Measurements from ENCODE around the gene MYADML2.

The MYADML2 gene

DNA sequence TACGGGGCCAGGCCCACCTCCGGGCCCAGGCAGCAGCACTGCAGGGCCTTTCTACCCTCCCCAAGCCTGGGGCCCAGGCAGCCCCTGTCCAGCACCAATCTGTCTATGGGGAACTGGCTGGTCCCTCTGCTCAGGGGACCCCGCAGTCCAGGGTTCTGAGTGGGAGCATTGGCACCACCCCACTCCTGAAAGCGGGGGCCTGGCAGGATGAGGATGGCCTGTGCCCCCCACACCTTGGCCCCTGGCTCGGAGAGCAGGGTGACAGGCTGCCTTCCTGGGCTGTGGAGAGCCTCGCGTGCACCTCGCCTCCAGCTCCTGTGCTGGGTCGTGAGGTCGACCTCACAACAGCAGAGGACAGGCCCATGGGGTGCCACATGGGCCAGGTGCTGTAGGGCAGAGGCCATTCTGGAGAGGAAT lies 43.6 kb downstream of the MYADML2 start:
- Histone ChIP-seq H4K20me1 (ENCODE audit: low read depth, low read length) (no peaks in the 10 kb centered on the region), H3K27me3 (ENCODE audit: low read length) (no peaks in the 10 kb centered on the region), H3F3A (ENCODE audit: insufficient read depth) (no peaks in the 10 kb centered on the region), H3K79me2 (ENCODE audit: insufficient read depth, low read length) (no peaks in the 10 kb centered on the region), H3K36me3 (ENCODE audit: low read length) (no peaks in the 10 kb centered on the region), H3K9me2 (replicated peaks; ENCODE audit: insufficient read depth, low read length) (no peaks in the 10 kb centered on the region), H3K27ac (ENCODE audit: low read depth, low read length) (no peak overlapping the region), H3K9ac (ENCODE audit: low read length) (no peak overlapping the region), H3K4me3 (ENCODE audit: insufficient read depth, low read length, poor library complexity, severe bottlenecking) (no peak overlapping the region), H2AFZ (ENCODE audit: low read depth, low read length, severe bottlenecking) (no peak overlapping the region), H3K9me3 (ENCODE audit: insufficient read depth, low read length) (no peaks in the 10 kb centered on the region), H3K4me2 (ENCODE audit: low read depth, low read length, poor library complexity, severe bottlenecking) (no peak overlapping the region)
- TF ChIP-seq CTCF (IDR thresholded peaks at IDR 0.05; ENCODE audit: insufficient read depth, low read length, poor library complexity, severe bottlenecking) (no peak), EZH2phosphoT487 (conservative IDR thresholded peaks at IDR 0.05; ENCODE audit: low read length) (no peak)

DNA sequence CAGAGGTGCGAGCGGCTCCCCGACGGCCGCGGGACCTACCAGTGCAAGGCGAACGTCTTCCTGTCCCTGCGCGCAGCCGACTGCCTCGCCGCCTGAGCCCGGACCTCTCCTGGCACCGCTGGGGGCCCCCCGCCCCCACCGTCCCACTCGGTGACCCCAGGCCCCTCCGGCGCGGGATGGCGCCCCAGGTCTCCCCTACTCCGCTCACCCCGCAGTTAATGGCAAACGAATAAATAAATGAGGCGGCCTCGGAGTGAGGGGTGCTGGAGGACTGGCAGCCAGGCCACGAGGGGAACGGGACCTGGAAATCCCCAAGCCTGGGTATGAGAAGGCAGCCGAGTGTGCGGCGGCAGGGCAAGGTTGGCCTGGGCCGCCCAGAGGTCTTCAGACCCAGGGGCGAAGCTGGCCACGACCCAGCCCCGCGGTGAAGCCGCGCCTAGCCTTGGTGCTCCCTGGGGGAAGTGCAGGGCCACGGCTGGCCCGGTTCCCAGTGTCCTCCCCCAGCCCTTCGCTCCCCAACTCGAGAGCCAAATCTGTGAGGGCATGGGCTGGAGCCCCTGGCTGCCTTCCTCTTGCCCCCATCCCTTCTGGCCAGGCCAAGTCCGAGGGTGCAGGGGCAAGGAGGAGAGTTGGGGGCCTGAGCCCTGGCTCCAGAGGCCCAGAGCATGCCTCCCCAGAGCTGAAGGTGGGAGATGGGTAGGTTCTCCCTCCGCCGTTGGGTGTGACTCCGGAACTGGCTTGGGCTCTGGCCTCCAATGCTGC lies 44.2 kb downstream of the MYADML2 start:
- no peaks in the 10 kb centered on the region for H3K9me3 ChIP-seq (ENCODE audit: insufficient read depth, low read length)
- H3K27ac ChIP-seq (ENCODE audit: low read depth, low read length) = no peak overlapping the region
- no peaks in the 10 kb centered on the region for H3K27me3 ChIP-seq (ENCODE audit: low read length)
- peak overlapping the region; percentile 4 for H3K4me3 ChIP-seq (ENCODE audit: insufficient read depth, low read length, poor library complexity, severe bottlenecking)
- peak overlapping the region; percentile 7; the same call in 1 of the 2 replicates for H3K9ac ChIP-seq (ENCODE audit: low read length)
- no peaks in the 10 kb centered on the region for H3K36me3 ChIP-seq (ENCODE audit: low read length)
- no peaks in the 10 kb centered on the region for H3F3A ChIP-seq (ENCODE audit: insufficient read depth)
- no peaks in the 10 kb centered on the region for H3K79me2 ChIP-seq (ENCODE audit: insufficient read depth, low read length)
- H2AFZ ChIP-seq (ENCODE audit: low read depth, low read length, severe bottlenecking) = no peak overlapping the region
- H3K4me2 ChIP-seq (ENCODE audit: low read depth, low read length, poor library complexity, severe bottlenecking) = peak overlapping the region; percentile 41
- TF ChIP-seq EZH2phosphoT487 (conservative IDR thresholded peaks at IDR 0.05; ENCODE audit: low read length) (no peak), CTCF (IDR thresholded peaks at IDR 0.05; ENCODE audit: insufficient read depth, low read length, poor library complexity, severe bottlenecking) (no peak)
- H3K9me2 ChIP-seq (replicated peaks; ENCODE audit: insufficient read depth, low read length) = no peaks in the 10 kb centered on the region
- H4K20me1 ChIP-seq (ENCODE audit: low read depth, low read length) = no peaks in the 10 kb centered on the region

GRCh38 chr17:81902023-81902652 lies 44.9 kb downstream of the MYADML2 start, which contains the start of gene NPB:
NPB (plus strand) TSS chr17:81902238; CDS start chr17:81902278, 40 bp downstream.
- no peaks in the 10 kb centered on the region for H3F3A ChIP-seq (ENCODE audit: insufficient read depth)
- no peaks in the 10 kb centered on the region for H3K9me3 ChIP-seq (ENCODE audit: insufficient read depth, low read length)
- TF ChIP-seq EZH2phosphoT487 (conservative IDR thresholded peaks at IDR 0.05; ENCODE audit: low read length) (no peak), CTCF (IDR thresholded peaks at IDR 0.05; ENCODE audit: insufficient read depth, low read length, poor library complexity, severe bottlenecking) (no peak)
- peak within 1 kb of the TSS; percentile 4 for H3K4me3 ChIP-seq (ENCODE audit: insufficient read depth, low read length, poor library complexity, severe bottlenecking)
- no peak within 1 kb of the TSS for H2AFZ ChIP-seq (ENCODE audit: low read depth, low read length, severe bottlenecking)
- no peaks in the 10 kb centered on the region for H3K36me3 ChIP-seq (ENCODE audit: low read length)
- H4K20me1 ChIP-seq (ENCODE audit: low read depth, low read length) = no peaks in the 10 kb centered on the region
- peak within 1 kb of the TSS; percentile 7; the same call in 1 of the 2 replicates for H3K9ac ChIP-seq (ENCODE audit: low read length)
- no peaks in the 10 kb centered on the region for H3K79me2 ChIP-seq (ENCODE audit: insufficient read depth, low read length)
- no peak within 1 kb of the TSS for H3K27ac ChIP-seq (ENCODE audit: low read depth, low read length)
- no peaks in the 10 kb centered on the region for H3K9me2 ChIP-seq (replicated peaks; ENCODE audit: insufficient read depth, low read length)
- H3K27me3 ChIP-seq (ENCODE audit: low read length) = no peaks in the 10 kb centered on the region
- peak within 1 kb of the TSS; percentile 41 for H3K4me2 ChIP-seq (ENCODE audit: low read depth, low read length, poor library complexity, severe bottlenecking)

Data from SU-DHL-6 (cell line).